ENCODE results near the gene PSKH1.

GRCh38 chr16:67869653-67870052 lies 23.4 kb upstream of the PSKH1 start:
- TF ChIP-seq CTCF (IDR thresholded peaks at IDR 0.05): no peak
- no peak for TF ChIP-seq POLR2A (IDR thresholded peaks at IDR 0.05)

Measured in Peyer's patch (tissue), 4 donors.